ENCODE measurements around the gene RNGTT.
"Not testable (repeated sequence)": the region's sequence is repeated elsewhere in the genome, so short reads cannot be mapped to it uniquely, and the experiment has no call there.

The RNGTT gene

DNA sequence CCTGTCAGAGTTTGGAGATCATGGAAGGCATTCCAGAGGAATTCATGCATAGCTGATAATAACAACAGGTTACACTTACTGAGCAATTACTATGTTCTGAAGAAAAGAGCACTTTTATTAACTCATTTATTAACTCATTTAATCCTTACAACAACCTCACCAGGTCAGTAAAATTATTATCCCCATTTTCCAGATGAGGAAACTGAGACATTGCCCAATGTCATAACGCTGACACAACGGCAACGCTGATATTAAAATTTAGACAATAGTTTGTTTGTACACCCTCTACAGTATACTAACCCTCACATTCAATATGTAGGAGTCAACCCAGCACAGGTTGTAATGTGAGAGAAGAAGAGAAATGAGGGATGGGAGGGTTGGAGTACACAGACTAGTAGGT lies 105.0 kb downstream of the RNGTT start:
- no peak for DNase-seq

DNA sequence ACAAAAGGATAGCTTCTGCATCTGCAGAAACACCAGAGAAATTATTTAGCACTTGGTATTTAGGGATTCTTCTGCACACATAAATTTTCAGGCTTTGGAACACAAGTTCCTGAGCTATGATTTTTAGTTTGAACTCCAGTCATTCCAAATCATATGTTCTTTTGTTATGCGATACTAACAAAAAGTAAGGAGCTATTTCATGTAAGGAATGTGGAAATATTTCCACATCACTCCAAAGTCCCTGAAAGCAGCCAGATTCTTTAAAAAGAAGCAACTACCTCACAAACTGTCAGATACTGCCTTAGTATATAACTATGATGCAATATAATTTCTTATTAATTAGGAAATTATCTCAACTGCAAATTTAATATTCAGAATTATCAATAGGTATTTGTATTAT lies 106.9 kb downstream of the RNGTT start:
- DNase-seq = no peak

GRCh38 chr6:88855541-88856147 lies 107.8 kb downstream of the RNGTT start:
- no peak for DNase-seq

- DNase-seq = no peak
Measured at GRCh38 chr6:88852775-88853174, 110.6 kb downstream of the RNGTT start.

GRCh38 chr6:88852000-88852399 lies 111.4 kb downstream of the RNGTT start:
- no peak for DNase-seq

- no peak for DNase-seq
Measured at GRCh38 chr6:88848870-88849269, 114.5 kb downstream of the RNGTT start.

DNA sequence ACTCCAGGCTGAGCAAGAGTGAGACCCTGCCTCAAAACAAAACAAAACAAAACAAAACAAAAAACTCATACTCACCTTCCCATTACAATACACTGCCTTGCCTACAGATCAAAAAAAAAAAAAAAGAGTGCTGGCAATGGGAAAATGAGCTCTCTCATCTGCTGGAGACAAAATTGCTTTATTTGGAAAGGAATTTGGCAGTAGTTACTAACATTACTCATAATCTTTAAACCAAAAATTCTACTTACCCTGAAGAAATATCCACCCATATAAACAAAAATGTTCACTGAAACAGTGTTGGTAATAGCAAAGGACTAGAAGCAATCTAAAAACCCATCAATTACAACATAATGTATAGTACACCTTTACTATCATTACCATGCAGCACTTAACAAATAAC lies 120.4 kb downstream of the RNGTT start:
- no peak for DNase-seq

GRCh38 chr6:88842320-88842719 lies 121.1 kb downstream of the RNGTT start:
- no peak for DNase-seq

DNA sequence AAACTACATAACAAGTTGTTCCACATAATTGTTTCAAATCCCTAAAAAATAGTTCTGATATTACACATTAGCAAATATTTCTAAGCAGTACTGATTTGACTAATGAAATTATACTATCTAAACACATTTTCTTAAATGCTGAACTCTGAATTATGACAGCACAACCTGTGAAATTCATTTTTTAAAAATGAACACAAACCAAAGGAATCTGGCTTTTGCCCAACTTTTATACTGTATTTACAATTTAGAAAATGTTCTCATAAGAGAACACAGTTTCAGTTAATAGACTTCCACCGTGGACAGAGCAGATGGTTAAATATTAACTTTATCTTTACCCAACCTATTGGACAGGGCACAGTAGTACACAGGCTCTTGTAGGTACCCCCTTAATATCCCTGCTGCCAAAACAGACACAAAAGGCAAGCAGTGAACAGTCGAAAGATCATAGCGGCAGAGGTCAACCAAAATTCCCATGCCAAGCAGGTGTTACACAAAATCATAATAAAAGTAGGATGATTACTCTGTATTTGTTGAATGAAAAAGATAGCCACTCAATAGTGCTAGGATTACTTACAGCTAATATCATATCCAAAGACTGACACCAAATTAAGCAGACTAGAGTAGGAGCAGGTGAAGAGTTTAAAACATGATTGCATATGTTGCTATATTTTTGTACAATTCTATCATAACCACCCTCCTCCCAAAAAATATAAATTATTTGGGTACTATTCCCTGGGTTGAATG lies 122.5 kb downstream of the RNGTT start:
- no peak for DNase-seq

GRCh38 chr6:88840289-88840688 lies 123.1 kb downstream of the RNGTT start:
- no peak for DNase-seq

- no peak for DNase-seq
Measured at GRCh38 chr6:88839280-88839679, 124.1 kb downstream of the RNGTT start.

- DNase-seq = no peak
Measured at GRCh38 chr6:88835210-88835609, 128.2 kb downstream of the RNGTT start.

DNA sequence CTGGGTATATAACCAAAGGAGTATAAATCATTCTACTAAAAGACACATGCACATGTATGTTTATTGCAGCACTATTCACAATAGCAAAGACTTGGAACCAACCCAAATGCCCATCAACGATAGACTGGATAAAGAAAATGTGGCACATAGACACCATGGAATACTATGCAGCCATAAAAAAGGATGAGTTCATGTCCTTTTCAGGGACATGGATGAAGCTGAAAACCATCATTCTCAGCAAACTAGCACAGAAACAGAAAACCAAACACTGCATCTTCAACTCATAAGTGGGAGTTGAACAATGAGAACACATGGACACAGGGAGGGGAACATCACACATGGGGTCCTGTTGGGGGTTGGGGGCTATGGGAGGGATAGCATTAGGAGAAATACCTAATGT lies 130.3 kb downstream of the RNGTT start:
- DNase-seq = not testable (repeated sequence)

GRCh38 chr6:88827599-88827998 lies 135.8 kb downstream of the RNGTT start:
- not testable (repeated sequence) for DNase-seq

- DNase-seq = no peak
Measured at GRCh38 chr6:88825856-88826255, 137.6 kb downstream of the RNGTT start.

DNA sequence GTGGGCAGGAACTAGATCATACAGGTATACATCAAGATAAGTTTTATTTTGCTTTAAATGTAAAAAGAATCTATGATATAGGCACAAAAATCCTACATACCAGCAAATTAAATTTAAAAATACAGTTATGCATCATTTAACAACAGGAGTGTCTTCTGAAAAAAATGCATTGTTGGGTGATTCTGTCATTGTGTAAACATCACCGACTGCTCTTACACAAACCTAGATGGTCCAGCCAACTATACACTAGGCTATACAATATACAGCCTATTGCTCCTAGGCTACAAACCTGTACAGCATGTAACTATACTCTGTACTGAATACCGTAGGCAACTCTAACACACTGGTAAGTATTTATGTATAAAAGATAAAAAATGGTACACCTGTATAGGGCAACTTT lies 139.4 kb downstream of the RNGTT start:
- DNase-seq = no peak

GRCh38 chr6:88815491-88815890 lies 147.9 kb downstream of the RNGTT start:
- no peak for DNase-seq

DNA sequence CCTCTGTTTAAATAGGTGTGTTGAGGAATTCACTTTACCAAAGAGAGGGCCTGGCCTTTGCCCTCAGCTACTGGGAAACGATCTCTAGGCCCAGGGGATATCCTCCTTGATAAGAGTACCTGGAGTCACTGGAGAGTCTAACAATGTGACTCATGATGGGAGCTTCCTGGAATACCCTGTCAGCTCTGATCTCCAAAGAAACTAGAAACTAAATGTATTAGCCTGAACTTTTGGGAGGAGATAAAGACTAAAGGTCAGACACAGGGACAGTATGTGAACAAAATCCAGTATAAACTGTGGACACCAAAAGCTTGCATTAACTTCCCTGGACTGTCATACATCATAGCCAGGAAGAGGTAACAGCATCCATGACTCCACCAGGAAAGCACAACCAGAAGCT lies 148.5 kb downstream of the RNGTT start:
- DNase-seq = no peak

- no peak for DNase-seq
Measured at GRCh38 chr6:88813045-88813444, 150.4 kb downstream of the RNGTT start.

DNA sequence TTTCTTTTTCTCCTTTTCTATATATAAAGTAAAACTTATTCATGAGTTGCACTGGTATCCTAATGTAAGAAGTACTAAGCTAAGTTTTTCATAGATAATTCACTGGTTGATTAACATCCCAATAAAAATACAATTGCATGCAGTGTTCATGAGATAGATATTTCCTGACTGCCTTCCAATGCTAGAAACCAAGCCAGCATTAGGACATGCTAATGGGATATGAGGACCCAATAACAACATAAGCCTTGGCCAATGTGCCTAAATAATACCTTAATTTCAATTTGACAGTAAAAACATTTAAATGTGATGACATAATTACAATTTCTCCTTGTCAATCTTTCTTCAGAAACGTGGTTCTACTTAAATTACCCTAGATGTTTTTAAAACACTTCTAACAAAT lies 152.7 kb downstream of the RNGTT start:
- no peak for DNase-seq

DNA sequence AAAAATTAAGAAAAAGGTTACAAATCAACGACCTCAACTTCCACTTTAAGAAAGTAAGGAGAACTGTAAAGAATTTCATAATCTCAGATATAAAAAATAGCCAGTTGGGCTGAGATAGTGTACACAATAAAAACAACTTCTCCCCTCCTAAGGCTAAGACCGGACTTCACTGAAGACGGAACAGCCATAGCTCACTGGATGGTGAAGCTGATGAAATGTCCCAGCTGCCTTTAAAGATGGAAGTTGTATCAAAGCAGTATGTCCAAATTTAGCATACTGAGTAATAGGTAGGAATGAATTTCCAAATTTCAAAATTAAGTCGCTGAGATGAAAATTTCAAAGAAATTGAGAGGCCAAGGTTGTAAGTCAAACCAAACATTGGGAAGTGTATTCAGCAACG lies 153.3 kb downstream of the RNGTT start:
- DNase-seq = no peak

- DNase-seq = no peak
Measured at GRCh38 chr6:88808381-88808780, 155.0 kb downstream of the RNGTT start.

DNA sequence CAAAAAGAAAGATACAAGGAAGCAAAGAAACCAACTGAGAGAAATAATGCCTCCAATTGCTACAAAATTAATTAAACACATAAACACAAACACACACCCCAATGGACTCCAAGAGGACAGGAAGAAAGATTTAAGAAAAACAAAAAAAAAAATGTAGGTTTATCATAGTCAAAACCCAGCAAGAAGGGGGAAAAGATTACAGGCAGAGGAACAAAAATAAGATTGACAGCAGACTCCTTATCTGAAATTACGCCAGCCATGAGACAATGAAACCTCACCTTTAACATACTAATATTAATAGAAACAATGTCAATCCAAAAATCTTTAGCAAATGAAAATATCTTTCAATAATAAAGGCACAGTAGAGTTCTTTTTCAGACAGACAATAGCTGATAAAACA lies 155.8 kb downstream of the RNGTT start:
- no peak for DNase-seq

GRCh38 chr6:88806728-88807127 lies 156.7 kb downstream of the RNGTT start:
- no peak for DNase-seq

GRCh38 chr6:88804701-88805100 lies 158.7 kb downstream of the RNGTT start:
- DNase-seq = no peak

Measured in stimulated activated naive CD4-positive, alpha-beta T cell treated with Interleukin-2 at 50 U/mL for 16 hours (primary cell).